Stimulated activated CD8-positive, alpha-beta memory T cell treated with anti-CD3 and anti-CD28 coated beads, Interleukin-4, amount 100 ng/mL, for 4 hours (primary cell): ENCODE measurements around the gene SNAP29.
"Not testable (repeated sequence)": the region's sequence is repeated elsewhere in the genome, so short reads cannot be mapped to it uniquely, and the experiment has no call there.

ENCODE experiments used
- DNase-seq, 2 donors: peaks; one replicate each; pipeline ENCODE4 v3.0.0-alpha.2; 2020; ENCODE audit warnings: low read depth in 2 of 2, low spot score in 1 of 2

SNAP29 gene

GRCh38 chr22:20834725-20835124 is 24.1 kb upstream of the SNAP29 start:
- no peak for DNase-seq

- DNase-seq, result no peak
Observed at GRCh38 chr22:20836987-20837823, 21.6 kb upstream of the SNAP29 start.

GRCh38 chr22:20839354-20839753 is 19.5 kb upstream of the SNAP29 start:
- DNase-seq, result not testable (repeated sequence)

GRCh38 chr22:20839837-20840645 is 18.8 kb upstream of the SNAP29 start:
- DNase-seq, result no peak

GRCh38 chr22:20840646-20841371 is 18.0 kb upstream of the SNAP29 start:
- no peak for DNase-seq

- no peak for DNase-seq
Observed at GRCh38 chr22:20843501-20843900, 15.3 kb upstream of the SNAP29 start.

- no peak for DNase-seq
Observed at GRCh38 chr22:20844055-20845037, 14.5 kb upstream of the SNAP29 start.

- no peak for DNase-seq
Observed at GRCh38 chr22:20847318-20847822, 11.4 kb upstream of the SNAP29 start.

- DNase-seq, result no peak
Observed at GRCh38 chr22:20852076-20852475, 6.7 kb upstream of the SNAP29 start.

GRCh38 chr22:20852503-20852902 is 6.3 kb upstream of the SNAP29 start:
- DNase-seq, result no peak

GRCh38 chr22:20853236-20853660 is 5.6 kb upstream of the SNAP29 start:
- DNase-seq, result no peak

GRCh38 chr22:20857247-20857643 is 1.6 kb upstream of the SNAP29 start:
- no peak for DNase-seq

GRCh38 chr22:20857838-20858614 is 781 bp upstream of the SNAP29 start:
- DNase-seq, result peak; percentile 69 to 79

GRCh38 chr22:20859615-20860014 is 808 bp downstream of the SNAP29 start:
- no peak for DNase-seq

GRCh38 chr22:20862540-20862939 is 3.7 kb downstream of the SNAP29 start:
- DNase-seq, result no peak

- no peak for DNase-seq
Observed at GRCh38 chr22:20863366-20863765, 4.6 kb downstream of the SNAP29 start.

GRCh38 chr22:20864186-20864908 is 5.5 kb downstream of the SNAP29 start:
- no peak for DNase-seq

GRCh38 chr22:20865331-20865730 is 6.5 kb downstream of the SNAP29 start:
- no peak for DNase-seq
